B cell (primary cell): ENCODE data around the gene GTF2IRD1. TPM values are rescaled to one million over a fixed set of nuclear protein-coding genes. Genes with fewer than 3 reads are reported as not detected.

Experiments
- ATAC-seq: fragments of 200-7000 bp; cut with Tn5 transposase; one replicate; pipeline ENCODE4 v1.10.0; 2021; ENCODE audit warnings: low read depth, mild to moderate bottlenecking, moderate number of reproducible peaks, moderate library complexity
- CTCF ChIA-PET: fragments of 350-600 bp; sonication (Branson Sonifier 250); formaldehyde crosslinking; loops from one replicate; lab custom pipeline; 2021; ENCODE audit warnings: antibody characterized with exemption, inconsistent platforms; lab: Charles Lee
- POLR2A ChIA-PET: fragments of 350-600 bp; sonication (Branson Sonifier 250); formaldehyde crosslinking; loops from one replicate; lab custom pipeline; 2021; ENCODE audit warnings: antibody characterized with exemption; lab: Charles Lee
- DNase-seq: peaks from one replicate; pipeline ENCODE4 v3.0.0; 2013
- H2AFZ ChIP-seq: 2 replicates; pipeline ENCODE4 v1.6.1; 2012; ENCODE audit warnings: mild to moderate bottlenecking, low read depth, low read length; ENCODE audit not compliant: insufficient read depth, poor library complexity, severe bottlenecking
- H3K27ac ChIP-seq, 2 donors: 1 replicate in 1 of 2; 2 replicates in 1 of 2; pipeline ENCODE4 v1.5.1; 2012 to 2013; ENCODE audit warnings: low read length in 2 of 2, mild to moderate bottlenecking in 2 of 2, moderate library complexity in 1 of 2
- H3K27me3 ChIP-seq, 4 experiments: fragments of 200-600 bp in 1 of 4; sonication (generic) in 1 of 4; replicated peaks in 1 of 4; 1 replicate in 2 of 4; 2 replicates in 2 of 4; pipeline versions ENCODE4 v1.6.1 to v1.7.0; 2013 to 2016; ENCODE audit warnings: low read length in 3 of 4, mild to moderate bottlenecking in 2 of 4, mixed read lengths in 1 of 4, moderate library complexity in 1 of 4; ENCODE audit not compliant: insufficient read depth in 4 of 4, control insufficient read depth in 3 of 4; ENCODE audit errors: control extremely low read depth in 1 of 4
- H3K36me3 ChIP-seq, 2 experiments: replicated peaks in 1 of 2; 1 replicate in 1 of 2; 2 replicates in 1 of 2; pipeline versions ENCODE4 v1.6.1 to v1.7.1; 2013; ENCODE audit warnings: low read length in 1 of 2; ENCODE audit not compliant: insufficient read depth in 2 of 2, control insufficient read depth in 1 of 2; ENCODE audit errors: control extremely low read depth in 1 of 2, extremely low read depth in 1 of 2
- H3K4me1 ChIP-seq, 2 donors: fragments of 200-600 bp in 1 of 2; sonication (generic) in 1 of 2; 1 replicate in 1 of 2; 2 replicates in 1 of 2; pipeline versions ENCODE4 v1.5.1 to v1.6.1; 2013 to 2017; ENCODE audit warnings: low read length in 2 of 2; ENCODE audit not compliant: control insufficient read depth in 2 of 2, insufficient read depth in 2 of 2
- H3K4me2 ChIP-seq: replicated peaks from 2 replicates; pipeline ENCODE3; 2012; ENCODE audit warnings: mild to moderate bottlenecking, low read depth, low read length; ENCODE audit not compliant: poor library complexity, severe bottlenecking
- H3K4me3 ChIP-seq, 5 experiments: fragments of 200-600 bp in 1 of 5; sonication (generic) in 1 of 5; 1 replicate in 3 of 5; 2 replicates in 2 of 5; pipeline versions ENCODE4 v1.5.1 to v1.7.0; 2011 to 2016; ENCODE audit warnings: low read length in 4 of 5, mild to moderate bottlenecking in 4 of 5, low read depth in 2 of 5, control low read depth in 1 of 5, moderate library complexity in 1 of 5; ENCODE audit not compliant: insufficient read depth in 1 of 5; ENCODE audit errors: control extremely low read depth in 1 of 5, extremely low read depth in 1 of 5
- H3K79me2 ChIP-seq: fragments of 200-600 bp; sonication (generic); one replicate; pipeline ENCODE4 v1.6.0; 2016; ENCODE audit warnings: low read length; ENCODE audit not compliant: control insufficient read depth, insufficient read depth
- H3K9ac ChIP-seq: fragments of 200-600 bp; sonication (generic); 2 replicates; pipeline ENCODE4 v1.6.1; 2017; ENCODE audit warnings: mild to moderate bottlenecking, low read length, moderate library complexity
- H3K9me3 ChIP-seq, 3 donors: one replicate each; pipeline versions ENCODE4 v1.6.1 to v1.7.1; 2013; ENCODE audit warnings: low read length in 2 of 3; ENCODE audit not compliant: control insufficient read depth in 2 of 3, insufficient read depth in 1 of 3; ENCODE audit errors: control extremely low read depth in 1 of 3
- H4K20me1 ChIP-seq: 2 replicates; pipeline ENCODE4 v1.6.0; 2012; ENCODE audit warnings: mild to moderate bottlenecking, low read length; ENCODE audit not compliant: insufficient read depth, control insufficient read depth, poor library complexity, severe bottlenecking
- H3K27ac Mint-ChIP-seq: one replicate; pipeline ENCODE4 v1.8.0; 2021; ENCODE audit warnings: mixed read lengths
- H3K27me3 Mint-ChIP-seq: one replicate; pipeline ENCODE4 v1.8.0; 2021; ENCODE audit warnings: mixed read lengths
- H3K4me1 Mint-ChIP-seq: one replicate; pipeline ENCODE4 v1.8.0; 2021; ENCODE audit warnings: mixed read lengths
- H3K4me3 Mint-ChIP-seq: one replicate; pipeline ENCODE4 v1.8.0; 2021; ENCODE audit warnings: mixed read lengths
- H3K9me3 Mint-ChIP-seq: one replicate; pipeline ENCODE4 v1.8.0; 2022; ENCODE audit warnings: mixed read lengths; ENCODE audit not compliant: insufficient read depth
- CTCF ChIP-seq: fragments of 200-600 bp; IDR thresholded peaks from one replicate; pipeline ENCODE4 v1.8.0; 2022; ENCODE audit warnings: antibody characterized with exemption, mild to moderate bottlenecking
- EZH2 ChIP-seq: IDR thresholded peaks from 2 replicates; pipeline ENCODE4 v1.6.1; 2012; ENCODE audit warnings: borderline replicate concordance, low read depth, mild to moderate bottlenecking, moderate library complexity, low read length; ENCODE audit not compliant: insufficient read depth, poor library complexity, severe bottlenecking
- WGBS: methylation state at CpG from one replicate; pipeline ENCODE4 v1.1.5; 2013; ENCODE audit warnings: missing lambda C conversion rate; ENCODE audit not compliant: insufficient coverage; 5-methylcytosine and 5-hydroxymethylcytosine counted together
- intact Hi-C: fragments of 100-400 bp; cut with micrococcal nuclease; formaldehyde crosslinking; loops from one replicate; pipeline ENCODE4 v1.10.0; 2022
- polyA plus RNA-seq: library from polyadenylated mRNA; depleted of rRNA; stranded (reverse); fragments of >200 nt; gene quantifications from 2 replicates; pipeline ENCODE4 v1.2.3, GENCODE V29; 2012
- total RNA-seq, 2 donors: library from RNA; stranded (reverse); fragments of 120-200 nt in 1 of 2; gene quantifications; 1 replicate in 1 of 2; 2 replicates in 1 of 2; pipeline versions ENCODE4 v1.2.3 to v1.2.4, GENCODE V29; 2013 to 2022

The GTF2IRD1 gene
- total and polyA plus RNA-seq, 2 donors (not counting 1 experiment from before 2014, with no cell fraction given): 0.45 to 2.2 TPM

GRCh38 chr7:74615933-74616780 is 162.5 kb downstream of the GTF2IRD1 start:
- no peaks in the 10 kb centered on the region for H3K27me3 ChIP-seq
- intact Hi-C loops: loop anchor here (2.0 kb wide), 1 partner anchor 45 kb away; no protein-coding TSS in a partner anchor
- POLR2A ChIA-PET: no interaction called here
- H2AFZ ChIP-seq: peak overlapping the region; percentile 42
- no peak overlapping the region for H3K4me3 ChIP-seq
- no peak for TF ChIP-seq CTCF
- no peak for TF ChIP-seq EZH2
- Mint-ChIP-seq H3K27me3 (no peaks in the 10 kb centered on the region), H3K4me3 (peak overlapping the region; percentile 58), H3K4me1 (peaks cover 33% of the 10 kb centered on the region), H3K9me3 (no peaks in the 10 kb centered on the region), H3K27ac (peak overlapping the region; percentile 58)
- H3K27ac ChIP-seq: no peak overlapping the region
- no peaks in the 10 kb centered on the region for H4K20me1 ChIP-seq
- CTCF ChIA-PET: interaction anchor here (1.0 kb wide), 1 partner anchor 10 kb away, joined by 4 read pairs; no protein-coding TSS in a partner anchor
- peak overlapping the region; percentile 33 for H3K4me2 ChIP-seq
- no peak for DNase-seq
- whole genome bisulfite sequencing: 91% methylated on average over 5 of the region's 13 CpGs
- H3K36me3 ChIP-seq: no peaks in the 10 kb centered on the region
- H3K9me3 ChIP-seq: no peaks in the 10 kb centered on the region
- peaks cover 23 to 27% of the 10 kb centered on the region in 2 donors for H3K4me1 ChIP-seq
- H3K79me2 ChIP-seq: no peaks in the 10 kb centered on the region
- no peak overlapping the region for H3K9ac ChIP-seq
- no peak for ATAC-seq
